ENCODE measurements around the gene ABTB2.
A peak's percentile ranks its signal among the peaks of the same experiment; 100 is the strongest.

The ABTB2 gene

DNA sequence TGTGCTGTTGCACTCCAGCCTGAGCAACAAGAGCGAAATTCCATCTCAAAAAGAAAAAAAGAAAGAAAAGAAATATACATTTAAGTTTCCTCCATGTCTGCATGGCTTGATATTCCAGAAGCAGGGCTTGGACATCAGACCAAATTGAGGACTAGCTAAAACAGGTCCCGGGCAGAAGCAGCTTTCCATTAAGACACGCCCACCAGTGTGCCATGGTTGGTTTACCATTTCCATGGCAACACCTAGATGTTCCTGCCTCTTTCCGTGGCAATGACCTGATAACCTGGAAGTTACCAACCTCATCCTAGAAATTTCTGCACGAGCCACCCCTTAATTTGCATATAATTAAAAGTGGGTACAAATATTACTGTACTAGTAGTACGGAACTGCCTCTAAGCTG, 141.1 kb downstream of the ABTB2 start:
- Mint-ChIP-seq H3K4me1 (peaks cover 31% of the 10 kb centered on the region), H3K36me3 (ENCODE audit: low read depth) (no peaks in the 10 kb centered on the region), H3K4me3 (no peak overlapping the region), H3K27me3 (no peaks in the 10 kb centered on the region), H3K9me3 (no peaks in the 10 kb centered on the region), H3K27ac (no peak overlapping the region)
- ATAC-seq (no peak), DNase-seq (no peak)

DNA sequence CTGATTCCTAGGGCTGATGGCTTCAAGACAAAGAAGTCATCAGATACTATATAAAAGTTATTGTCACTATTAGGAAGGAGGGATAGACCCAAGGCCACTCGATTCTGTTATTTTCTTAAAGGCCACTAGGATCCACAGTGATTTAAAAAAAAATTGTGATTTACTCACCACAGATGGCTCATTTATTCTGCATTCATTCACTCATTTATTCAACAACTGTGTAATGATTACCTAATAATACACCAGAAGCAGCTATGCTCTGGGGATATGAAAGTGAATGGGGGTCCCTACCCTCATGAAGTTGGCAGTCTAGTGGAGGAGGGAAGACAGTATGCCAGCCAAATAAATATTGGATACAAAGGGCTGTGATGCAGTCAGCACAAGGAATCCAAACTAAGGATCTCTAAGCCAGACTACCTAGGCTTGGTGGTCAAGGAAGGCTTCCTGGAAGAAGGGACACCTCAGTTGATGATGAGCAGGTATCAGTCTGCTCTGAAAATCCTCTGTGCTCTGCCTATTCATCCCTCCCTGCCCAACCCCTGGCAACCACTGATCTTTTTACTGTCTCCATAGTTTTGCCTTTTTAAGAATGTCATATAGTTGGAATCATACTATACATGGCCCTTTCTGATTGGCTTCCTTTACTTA, 141.9 kb downstream of the ABTB2 start:
- Mint-ChIP-seq H3K9me3 (no peaks in the 10 kb centered on the region), H3K4me1 (peaks cover 31% of the 10 kb centered on the region), H3K4me3 (no peak overlapping the region), H3K27me3 (peaks cover 3% of the 10 kb centered on the region), H3K36me3 (ENCODE audit: low read depth) (no peaks in the 10 kb centered on the region), H3K27ac (no peak overlapping the region)
- no peak for DNase-seq
- no peak for ATAC-seq

DNA sequence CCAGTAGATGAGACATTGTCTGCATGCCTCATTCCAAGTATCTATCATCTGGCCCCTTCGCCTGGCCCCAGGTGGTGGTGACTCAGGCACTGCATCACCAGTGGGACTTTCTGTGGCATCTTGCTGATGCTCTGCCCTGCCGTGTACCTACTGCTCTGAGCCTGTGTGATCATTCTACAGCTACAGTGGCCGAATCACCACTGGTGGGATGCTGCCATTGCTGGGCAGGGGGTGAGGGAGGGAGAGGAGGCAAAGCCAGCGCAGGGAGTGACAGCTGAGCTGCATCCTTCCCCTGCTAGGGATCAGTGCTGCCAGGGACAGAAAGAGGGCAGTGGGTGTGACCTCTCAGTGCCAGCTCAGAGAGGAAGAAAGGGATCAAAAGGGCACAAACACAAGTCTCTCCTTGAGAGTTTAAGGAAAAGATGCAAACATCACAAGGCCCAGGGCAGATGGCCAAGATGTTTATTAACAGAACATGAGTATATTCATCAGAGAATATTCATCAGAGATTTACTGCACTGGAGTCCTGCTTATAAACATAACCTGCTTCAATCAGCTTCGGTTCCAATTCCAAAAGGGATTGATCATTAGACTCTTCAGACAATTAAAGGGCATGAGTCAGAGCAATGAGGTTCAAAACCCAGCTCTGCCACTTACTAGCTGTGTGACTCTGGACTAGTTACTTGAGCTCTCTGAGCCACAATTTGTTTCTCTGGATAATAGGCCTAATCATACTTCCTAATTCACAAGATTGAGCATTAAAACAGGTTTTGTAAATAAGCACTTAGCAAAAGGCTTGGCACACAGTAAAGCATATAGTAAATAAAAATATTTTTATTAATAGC, 142.6 kb downstream of the ABTB2 start:
- DNase-seq (peak; percentile 81), ATAC-seq (peak; percentile 100)
- peaks cover 3% of the 10 kb centered on the region for H3K27me3 Mint-ChIP-seq
- H3K4me3 Mint-ChIP-seq, result peak overlapping the region; percentile 47
- no peaks in the 10 kb centered on the region for H3K9me3 Mint-ChIP-seq
- peaks cover 31% of the 10 kb centered on the region for H3K4me1 Mint-ChIP-seq
- no peaks in the 10 kb centered on the region for H3K36me3 Mint-ChIP-seq (ENCODE audit: low read depth)
- H3K27ac Mint-ChIP-seq, result peak overlapping the region; percentile 85

DNA sequence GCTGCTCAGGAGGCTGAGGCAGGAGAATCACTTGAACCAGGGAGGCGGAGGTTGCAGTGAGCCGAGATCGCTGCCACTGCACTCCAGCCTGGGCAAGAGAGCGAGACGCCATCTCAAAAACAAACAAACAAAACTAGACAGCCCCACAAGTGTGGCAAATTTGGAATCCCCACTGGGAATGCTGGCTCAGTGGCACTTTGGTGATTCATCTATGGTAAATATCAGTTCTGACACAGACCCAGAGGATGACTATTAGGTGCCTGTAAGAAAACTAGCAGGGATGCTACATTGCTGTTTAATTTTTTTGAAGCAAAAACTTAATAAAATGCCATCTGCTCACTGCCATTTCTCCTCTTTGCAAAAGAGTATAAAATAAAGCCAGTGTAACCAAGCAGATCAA, 144.4 kb downstream of the ABTB2 start:
- Mint-ChIP-seq H3K9me3 (no peaks in the 10 kb centered on the region), H3K27me3 (peaks cover 3% of the 10 kb centered on the region), H3K4me3 (no peak overlapping the region), H3K36me3 (ENCODE audit: low read depth) (no peaks in the 10 kb centered on the region), H3K4me1 (peaks cover 38% of the 10 kb centered on the region), H3K27ac (no peak overlapping the region)
- ATAC-seq, result no peak
- no peak for DNase-seq

DNA sequence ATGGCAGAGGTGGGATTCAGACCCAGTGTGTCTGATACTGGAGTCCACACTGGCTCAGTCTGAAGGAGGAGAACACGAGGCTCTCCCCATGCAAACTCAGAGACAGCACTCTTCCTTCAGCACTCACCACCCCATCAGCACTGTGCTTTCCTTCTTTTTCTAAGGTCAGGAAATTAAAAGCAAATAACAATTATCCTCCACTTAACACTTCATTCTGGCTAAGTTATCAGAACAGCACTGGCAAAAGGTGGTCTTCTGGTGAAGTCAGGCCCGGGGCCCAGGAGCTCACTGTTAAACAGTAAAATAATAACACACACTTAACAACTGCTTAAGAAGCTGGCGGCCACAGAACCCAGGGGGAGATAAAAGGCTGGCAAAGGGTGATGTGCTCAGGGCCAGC, 145.2 kb downstream of the ABTB2 start:
- Mint-ChIP-seq H3K4me1 (peaks cover 46% of the 10 kb centered on the region), H3K36me3 (ENCODE audit: low read depth) (no peaks in the 10 kb centered on the region), H3K27me3 (peaks cover 3% of the 10 kb centered on the region), H3K4me3 (no peak overlapping the region), H3K27ac (no peak overlapping the region), H3K9me3 (no peaks in the 10 kb centered on the region)
- no peak for ATAC-seq
- no peak for DNase-seq

DNA sequence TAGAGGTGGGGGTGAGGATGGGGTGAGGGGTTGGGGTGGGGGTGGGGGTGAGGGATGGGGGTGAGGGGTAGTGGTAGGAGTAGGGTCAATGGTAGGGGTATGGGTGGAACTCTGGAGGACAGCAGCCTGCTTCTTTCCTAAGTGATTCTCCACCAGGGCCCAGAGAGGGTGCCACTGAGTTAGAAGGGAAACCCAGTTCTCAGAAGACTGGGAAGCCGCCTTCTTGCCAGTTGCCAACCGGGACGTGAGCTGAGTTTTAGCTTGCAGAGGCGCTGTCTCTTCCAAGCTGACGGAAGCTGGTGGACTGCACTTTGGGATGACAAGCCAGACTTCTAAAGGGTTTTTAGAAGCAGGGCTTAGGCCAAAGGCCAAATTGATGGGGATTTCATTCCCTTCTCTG, 148.0 kb downstream of the ABTB2 start:
- Mint-ChIP-seq H3K27ac (no peak overlapping the region), H3K4me1 (peaks cover 38% of the 10 kb centered on the region), H3K27me3 (peaks cover 3% of the 10 kb centered on the region), H3K36me3 (ENCODE audit: low read depth) (no peaks in the 10 kb centered on the region), H3K4me3 (no peak overlapping the region), H3K9me3 (no peaks in the 10 kb centered on the region)
- DNase-seq (no peak), ATAC-seq (no peak)

DNA sequence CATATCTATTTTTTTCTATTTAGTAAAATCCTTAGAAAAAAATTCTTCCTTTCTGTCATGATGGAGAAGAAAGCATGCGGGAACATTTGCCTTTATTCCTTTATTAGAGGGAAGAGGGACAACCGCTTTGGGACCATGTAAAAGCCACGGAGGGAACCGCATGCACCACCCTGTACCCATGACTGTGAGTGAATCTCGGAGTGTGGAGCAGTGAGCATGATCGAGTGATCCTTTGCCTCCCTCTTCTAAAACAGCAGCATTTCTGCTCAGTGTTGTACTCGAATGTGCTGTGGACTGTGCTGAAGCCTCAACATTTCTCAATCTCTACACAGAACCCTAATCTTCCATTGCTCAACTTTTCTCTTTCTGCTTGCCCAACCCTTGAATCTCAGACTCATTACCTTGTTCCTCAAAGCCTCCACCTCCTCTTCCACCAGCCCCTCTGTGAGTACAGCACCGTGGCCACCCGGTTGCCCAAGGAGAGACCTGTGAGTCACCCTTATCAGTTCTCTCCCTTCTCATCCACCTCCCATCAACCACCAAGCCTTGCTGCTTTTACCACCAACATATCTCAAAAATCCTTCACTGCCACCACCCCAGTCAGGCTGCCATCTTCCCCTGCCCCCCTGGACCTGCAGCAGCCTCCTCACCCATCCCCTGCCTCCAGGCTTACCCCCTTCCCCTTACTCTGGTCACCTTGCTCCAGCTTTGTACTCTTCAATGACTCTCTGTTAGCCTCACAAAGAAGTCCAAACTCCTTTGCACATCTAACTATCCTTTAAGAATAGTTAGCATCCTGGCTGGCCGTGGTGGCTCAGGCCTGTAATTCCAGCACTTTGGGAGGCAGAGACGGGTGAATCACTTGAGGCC, 149.3 kb downstream of the ABTB2 start:
- Mint-ChIP-seq H3K27me3 (peaks cover 3% of the 10 kb centered on the region), H3K27ac (peak overlapping the region; percentile 1), H3K4me3 (no peak overlapping the region), H3K9me3 (no peaks in the 10 kb centered on the region), H3K4me1 (peaks cover 29% of the 10 kb centered on the region), H3K36me3 (ENCODE audit: low read depth) (no peaks in the 10 kb centered on the region)
- ATAC-seq (peak; percentile 89), DNase-seq (peak; percentile 31)

DNA sequence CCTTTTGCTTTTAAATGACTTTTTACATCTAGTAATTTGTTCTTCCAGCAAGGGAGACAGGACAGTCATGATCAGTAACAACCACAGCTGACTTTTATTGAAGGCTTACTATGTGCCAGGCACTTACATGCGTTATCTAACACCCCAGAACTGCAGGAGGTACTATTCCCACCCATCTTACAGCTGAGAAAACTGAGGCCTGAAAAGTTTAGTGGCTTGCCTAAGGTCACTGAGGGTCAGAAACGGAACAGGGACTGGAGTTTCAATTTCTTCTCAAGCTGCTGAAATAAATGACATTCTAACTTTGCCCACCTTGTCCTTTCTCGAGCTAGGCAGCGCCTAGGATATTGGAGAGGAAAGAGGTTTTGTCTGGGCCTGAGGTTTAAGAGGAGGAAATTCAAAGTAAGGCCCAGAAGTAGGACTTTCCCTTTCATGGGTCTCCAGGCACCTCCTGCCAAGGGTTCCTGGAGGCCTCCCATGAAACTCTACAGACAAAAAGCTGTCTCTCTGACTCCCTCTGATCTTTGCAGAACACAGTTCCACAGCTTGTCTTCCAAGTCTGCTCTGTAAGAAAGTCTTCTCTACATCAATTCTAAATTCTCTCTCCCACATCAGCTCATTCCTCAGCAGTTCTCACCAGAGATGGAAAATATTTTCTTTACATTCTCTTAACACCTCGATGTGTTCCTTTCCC, 150.2 kb downstream of the ABTB2 start:
- H3K4me1 Mint-ChIP-seq, result peaks cover 31% of the 10 kb centered on the region
- no peaks in the 10 kb centered on the region for H3K36me3 Mint-ChIP-seq (ENCODE audit: low read depth)
- H3K4me3 Mint-ChIP-seq, result no peak overlapping the region
- H3K9me3 Mint-ChIP-seq, result no peaks in the 10 kb centered on the region
- no peak for DNase-seq
- H3K27me3 Mint-ChIP-seq, result peaks cover 3% of the 10 kb centered on the region
- H3K27ac Mint-ChIP-seq, result no peak overlapping the region
- no peak for ATAC-seq

DNA sequence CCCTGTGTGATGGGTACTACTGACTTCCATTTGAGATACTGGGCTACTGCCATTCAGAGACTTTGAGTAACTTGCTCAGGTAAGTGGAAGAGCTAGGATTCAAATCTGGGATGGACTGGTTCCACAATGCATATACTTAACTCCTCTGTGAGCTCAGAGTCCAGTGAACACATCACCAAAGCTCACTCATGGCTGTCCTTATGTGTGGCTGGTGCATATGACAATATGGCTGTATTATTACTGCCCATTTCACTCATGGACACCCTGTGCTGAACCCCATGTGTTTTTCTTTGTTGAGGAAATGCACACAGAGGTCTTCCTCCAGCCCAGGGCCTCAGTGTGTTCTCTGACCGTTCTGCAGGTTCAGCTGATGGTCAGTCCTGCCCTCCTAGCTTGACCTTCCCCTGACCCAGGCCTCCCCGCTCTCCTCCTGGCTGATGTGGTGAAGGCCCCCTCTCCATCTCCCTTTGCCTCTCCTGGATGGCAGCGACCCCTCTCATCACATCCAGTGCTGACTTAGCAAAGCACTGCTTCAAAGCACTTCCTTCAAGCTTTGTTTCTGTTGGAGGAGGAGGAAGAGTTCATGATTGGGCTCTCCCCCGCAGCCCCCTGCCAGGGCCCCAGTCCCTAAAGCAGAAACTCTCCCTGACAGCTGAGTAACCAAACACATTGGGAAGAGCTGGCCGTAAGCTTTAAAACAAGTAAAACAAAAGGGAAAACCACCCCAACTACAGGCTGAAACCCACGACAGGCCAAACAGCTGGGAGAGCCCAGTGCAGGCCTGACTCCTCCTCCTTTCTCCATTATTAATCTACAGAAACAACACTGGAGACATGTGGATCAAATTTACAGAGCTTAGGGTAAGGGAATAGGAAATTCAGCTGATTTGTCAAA, 151.2 kb downstream of the ABTB2 start:
- Mint-ChIP-seq H3K4me1 (peaks cover 31% of the 10 kb centered on the region), H3K27ac (no peak overlapping the region), H3K4me3 (no peak overlapping the region), H3K9me3 (no peaks in the 10 kb centered on the region), H3K36me3 (ENCODE audit: low read depth) (peaks cover 4% of the 10 kb centered on the region), H3K27me3 (peaks cover 3% of the 10 kb centered on the region)
- DNase-seq (no peak), ATAC-seq (no peak)

DNA sequence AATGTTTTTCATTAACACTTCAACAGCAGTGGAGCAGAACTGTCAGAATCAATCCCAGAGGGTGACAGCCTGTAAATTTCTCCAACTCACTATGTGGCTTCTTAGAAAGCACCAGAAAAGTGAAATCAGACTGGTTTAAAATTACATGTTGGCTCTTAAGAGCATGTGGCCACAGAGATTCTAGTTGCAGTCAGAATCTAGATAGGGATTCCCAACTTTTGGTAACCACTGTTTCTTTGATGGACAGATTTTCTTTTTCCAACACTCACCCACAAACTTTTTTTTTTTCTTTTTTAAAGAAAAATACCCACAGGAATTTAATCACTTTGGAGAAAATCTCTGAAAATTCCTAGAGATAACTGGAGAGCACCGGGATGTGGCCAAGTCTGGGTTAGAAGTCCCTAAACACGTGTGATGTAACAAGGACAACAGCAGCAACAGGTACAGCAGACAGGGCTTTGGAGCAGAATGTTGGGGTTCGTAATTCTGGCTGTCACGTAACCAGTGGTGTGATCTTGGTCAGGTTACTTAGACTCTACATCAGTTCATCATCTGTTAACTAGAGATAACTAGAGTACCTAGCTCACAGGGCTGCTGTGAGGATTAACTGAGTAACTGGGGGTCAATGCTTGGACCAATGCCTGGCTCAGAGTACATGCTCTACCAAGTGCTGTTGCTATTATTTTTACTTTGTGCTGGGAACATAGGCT, 152.3 kb downstream of the ABTB2 start:
- Mint-ChIP-seq H3K9me3 (no peaks in the 10 kb centered on the region), H3K27ac (no peak overlapping the region), H3K4me1 (peaks cover 31% of the 10 kb centered on the region), H3K36me3 (ENCODE audit: low read depth) (peaks cover 4% of the 10 kb centered on the region), H3K4me3 (no peak overlapping the region), H3K27me3 (no peaks in the 10 kb centered on the region)
- ATAC-seq (no peak), DNase-seq (no peak)

DNA sequence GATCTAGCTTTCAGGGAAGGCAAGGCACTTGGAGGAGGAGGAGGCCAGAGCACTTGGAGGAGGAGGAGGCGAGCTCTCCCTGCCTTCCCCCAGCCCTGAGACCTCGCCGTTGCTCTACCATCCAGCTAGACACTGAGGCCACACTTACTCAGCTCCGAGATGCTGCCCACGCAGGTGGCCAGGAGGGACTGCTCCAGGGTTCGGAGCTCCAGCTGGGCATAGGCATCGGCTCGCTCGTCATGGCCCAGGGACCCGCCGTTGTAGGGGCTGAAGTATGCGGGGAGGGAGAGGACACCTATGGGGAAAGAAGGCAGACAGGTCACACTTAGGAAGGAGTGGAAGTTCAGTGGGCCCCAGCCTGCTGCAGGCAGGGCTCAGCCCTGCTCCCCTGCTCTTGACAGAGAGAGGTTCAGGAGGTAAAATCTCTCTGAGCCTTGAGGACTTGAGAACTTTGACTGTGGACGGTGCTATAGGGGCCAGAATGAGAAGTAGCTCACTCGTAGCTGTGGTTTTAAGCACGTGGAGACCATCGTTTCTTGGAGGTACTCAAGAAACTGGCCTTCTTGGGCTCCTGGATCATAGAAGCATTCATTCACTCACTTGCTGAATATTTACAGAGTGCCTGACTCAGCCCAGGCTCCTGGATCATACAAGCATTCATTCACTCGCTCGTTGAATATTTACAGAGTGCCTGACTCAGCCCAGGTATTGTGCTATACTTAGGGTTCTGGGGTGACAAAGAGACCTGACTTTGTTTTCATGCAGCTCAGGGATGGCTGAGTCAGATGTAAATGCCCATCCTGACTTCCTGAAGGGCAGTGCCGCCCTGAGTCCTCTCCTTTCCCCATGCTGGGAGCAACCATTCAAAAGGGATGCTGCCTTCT, 153.2 kb downstream of the ABTB2 start:
- no peak for ATAC-seq

DNA sequence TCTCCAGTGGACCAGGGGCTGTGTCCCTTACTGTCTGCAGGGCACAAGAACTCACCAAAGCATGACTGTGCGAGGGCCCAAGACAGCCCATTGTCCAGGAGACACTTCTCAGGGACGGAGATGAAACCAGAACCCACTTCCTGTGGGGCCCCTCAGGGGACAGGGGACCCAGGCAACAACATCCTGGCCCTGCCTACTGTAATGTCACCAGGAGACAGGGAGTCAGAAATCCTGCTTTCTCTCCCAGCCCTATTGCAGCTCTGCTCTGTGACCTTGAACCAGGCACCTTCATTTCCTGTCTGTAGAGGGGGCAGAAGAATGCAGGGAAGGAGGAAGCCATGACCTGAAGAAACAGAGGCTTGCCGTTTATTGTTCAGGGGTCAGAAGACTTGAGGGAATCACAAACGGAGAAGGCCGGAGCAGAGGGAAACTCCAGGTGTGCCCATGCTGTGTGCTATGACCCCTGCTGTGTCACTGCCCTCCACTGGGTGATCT, 154.4 kb downstream of the ABTB2 start:
- ATAC-seq (no peak), DNase-seq (no peak)
- H3K36me3 Mint-ChIP-seq (ENCODE audit: low read depth), result peaks cover 4% of the 10 kb centered on the region
- no peaks in the 10 kb centered on the region for H3K9me3 Mint-ChIP-seq
- H3K4me1 Mint-ChIP-seq, result peaks cover 34% of the 10 kb centered on the region
- no peak overlapping the region for H3K4me3 Mint-ChIP-seq
- H3K27me3 Mint-ChIP-seq, result no peaks in the 10 kb centered on the region
- H3K27ac Mint-ChIP-seq, result no peak overlapping the region

More for the DNA sequence above, 153.2 kb downstream of the ABTB2 start:
- no peak overlapping the region for H3K27ac Mint-ChIP-seq
- no peak for DNase-seq
- peaks cover 37% of the 10 kb centered on the region for H3K4me1 Mint-ChIP-seq
- no peaks in the 10 kb centered on the region for H3K9me3 Mint-ChIP-seq
- H3K36me3 Mint-ChIP-seq (ENCODE audit: low read depth), result peaks cover 4% of the 10 kb centered on the region
- H3K4me3 Mint-ChIP-seq, result no peak overlapping the region
- no peaks in the 10 kb centered on the region for H3K27me3 Mint-ChIP-seq
